Stomach (tissue), 4 donors: ENCODE measurements around the gene SHISA4.

Experiments used
- EP300 ChIP-seq: sonication (generic); formaldehyde crosslinking; IDR thresholded peaks from one replicate; pipeline ENCODE4 v1.6.1; 2017; ENCODE audit warnings: antibody characterized with exemption
- POLR2A ChIP-seq, 4 donors: fragments of 450-650 bp; IDR thresholded peaks; one replicate each; pipeline ENCODE4 v1.6.1; 2016; ENCODE audit warnings: antibody characterized with exemption in 4 of 4, control low read depth in 2 of 4, mild to moderate bottlenecking in 1 of 4, moderate library complexity in 1 of 4
- POLR2AphosphoS5 ChIP-seq, 3 donors: sonication (generic); formaldehyde crosslinking; IDR thresholded peaks; one replicate each; pipeline ENCODE4 v1.6.1; 2016; ENCODE audit warnings: antibody characterized with exemption in 3 of 3
- TF ChIP-seq, protein P1 (sequence below), 7 experiments: fragments of 450-650 bp in 4 of 7; fragments of 200-600 bp in 3 of 7; sonication (generic) in 3 of 7; IDR thresholded peaks; one replicate each; pipeline ENCODE4 v1.5.1; 2016 to 2019; ENCODE audit warnings: antibody characterized with exemption in 7 of 7, control low read depth in 2 of 7, mild to moderate bottlenecking in 1 of 7

DNA sequence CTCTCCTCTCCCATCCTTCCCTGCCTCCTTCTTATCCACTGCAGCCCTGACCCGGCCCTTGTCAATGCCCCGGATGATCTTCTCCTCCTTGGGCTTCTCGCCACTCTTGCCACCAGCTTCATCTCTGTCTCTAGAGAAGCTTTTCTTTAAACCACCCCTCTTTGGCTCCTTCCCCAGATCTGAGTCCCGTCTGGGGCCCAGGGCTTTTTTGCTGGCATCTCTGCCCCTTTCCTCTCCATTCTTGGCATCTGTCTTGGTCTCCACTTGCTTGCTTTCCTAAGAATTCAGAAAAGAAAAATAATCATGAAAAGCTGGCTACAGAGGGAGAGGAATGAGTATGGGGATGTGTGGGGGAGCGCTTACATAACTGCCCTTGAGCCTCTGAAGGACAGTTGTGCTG is 11.8 kb downstream of the SHISA4 start:
- TF ChIP-seq POLR2A (IDR thresholded peaks at IDR 0.05): no peak
- TF ChIP-seq, protein P1, sequence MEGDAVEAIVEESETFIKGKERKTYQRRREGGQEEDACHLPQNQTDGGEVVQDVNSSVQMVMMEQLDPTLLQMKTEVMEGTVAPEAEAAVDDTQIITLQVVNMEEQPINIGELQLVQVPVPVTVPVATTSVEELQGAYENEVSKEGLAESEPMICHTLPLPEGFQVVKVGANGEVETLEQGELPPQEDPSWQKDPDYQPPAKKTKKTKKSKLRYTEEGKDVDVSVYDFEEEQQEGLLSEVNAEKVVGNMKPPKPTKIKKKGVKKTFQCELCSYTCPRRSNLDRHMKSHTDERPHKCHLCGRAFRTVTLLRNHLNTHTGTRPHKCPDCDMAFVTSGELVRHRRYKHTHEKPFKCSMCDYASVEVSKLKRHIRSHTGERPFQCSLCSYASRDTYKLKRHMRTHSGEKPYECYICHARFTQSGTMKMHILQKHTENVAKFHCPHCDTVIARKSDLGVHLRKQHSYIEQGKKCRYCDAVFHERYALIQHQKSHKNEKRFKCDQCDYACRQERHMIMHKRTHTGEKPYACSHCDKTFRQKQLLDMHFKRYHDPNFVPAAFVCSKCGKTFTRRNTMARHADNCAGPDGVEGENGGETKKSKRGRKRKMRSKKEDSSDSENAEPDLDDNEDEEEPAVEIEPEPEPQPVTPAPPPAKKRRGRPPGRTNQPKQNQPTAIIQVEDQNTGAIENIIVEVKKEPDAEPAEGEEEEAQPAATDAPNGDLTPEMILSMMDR (IDR thresholded peaks at IDR 0.05): no peak
- no peak for TF ChIP-seq EP300
- no peak for TF ChIP-seq POLR2AphosphoS5 (IDR thresholded peaks at IDR 0.05)
